Caco-2 (cell line): ENCODE measurements around the gene DNAH8. TPM values are rescaled to one million over a fixed set of nuclear protein-coding genes. Genes with fewer than 3 reads are reported as not detected.
A peak's percentile ranks its signal among the peaks of the same experiment; 100 is the strongest.

Experiments used
- BruUV-seq: library from RNA; stranded (reverse); fragments of 400-500 nt; replicated peaks from 2 replicates; lab custom pipeline; 2021; lab: Mats Ljungman, UMichigan
- CTCF ChIA-PET: fragments of 300-600 bp; sonication (Branson Sonifier 250); formaldehyde crosslinking; loops from one replicate; lab custom pipeline; 2022; ENCODE audit warnings: antibody characterized with exemption; lab: Charles Lee
- POLR2A ChIA-PET: fragments of 300-600 bp; sonication (Branson Sonifier 250); formaldehyde crosslinking; loops from one replicate; lab custom pipeline; 2022; ENCODE audit warnings: antibody characterized with exemption; lab: Charles Lee
- DNase-seq, 2 experiments: peaks; one replicate each; pipeline versions ENCODE4 v3.0.0 to v3.0.0-alpha.2; 2020 to 2022
- H3K27me3 ChIP-seq: replicated peaks from 2 replicates; pipeline ENCODE4 v1.6.0; 2011; ENCODE audit warnings: low read length; ENCODE audit not compliant: control insufficient read depth, insufficient read depth
- H3K36me3 ChIP-seq: 2 replicates; pipeline ENCODE4 v1.5.1; 2011; ENCODE audit warnings: low read length; ENCODE audit not compliant: control insufficient read depth, insufficient read depth
- H3K4me1 ChIP-seq: fragments of 250-450 bp; sonication (Bioruptor Pico); 2 replicates; pipeline ENCODE4 v1.5.1; 2020; ENCODE audit warnings: mild to moderate bottlenecking
- H3K4me3 ChIP-seq: 2 replicates; pipeline ENCODE4 v1.5.1; 2011; ENCODE audit warnings: low read depth, mild to moderate bottlenecking, control low read depth, low read length
- H3K9me3 ChIP-seq: fragments of 250-450 bp; sonication (Bioruptor Pico); 2 replicates; pipeline ENCODE4 v1.5.1; 2020; ENCODE audit warnings: mild to moderate bottlenecking, moderate library complexity
- H3K27ac Mint-ChIP-seq: one replicate; pipeline ENCODE4 v1.8.0; 2022; ENCODE audit warnings: mixed read lengths; ENCODE audit not compliant: unreplicated experiment
- H3K27me3 Mint-ChIP-seq: one replicate; pipeline ENCODE4 v1.8.0; 2022; ENCODE audit warnings: mixed read lengths; ENCODE audit not compliant: insufficient read depth, unreplicated experiment
- H3K36me3 Mint-ChIP-seq: one replicate; pipeline ENCODE4 v1.8.0; 2022; ENCODE audit warnings: mild to moderate bottlenecking, mixed read lengths; ENCODE audit not compliant: insufficient read depth, unreplicated experiment
- H3K4me1 Mint-ChIP-seq: one replicate; pipeline ENCODE4 v1.8.0; 2022; ENCODE audit warnings: low read depth, mixed read lengths; ENCODE audit not compliant: unreplicated experiment
- H3K4me3 Mint-ChIP-seq: one replicate; pipeline ENCODE4 v1.8.0; 2022; ENCODE audit warnings: mild to moderate bottlenecking, moderate library complexity, mixed read lengths; ENCODE audit not compliant: unreplicated experiment
- H3K9me3 Mint-ChIP-seq: one replicate; pipeline ENCODE4 v1.8.0; 2022; ENCODE audit warnings: mixed read lengths; ENCODE audit not compliant: unreplicated experiment
- intact Hi-C: fragments of 100-400 bp; cut with micrococcal nuclease; formaldehyde crosslinking; loops from one replicate; pipeline ENCODE4 v1.10.0; 2022; ENCODE audit not compliant: unreplicated experiment
- total RNA-seq: library from RNA; stranded (reverse); gene quantifications from 2 replicates; pipeline ENCODE4 v1.2.3, GENCODE V29; 2022
- TF ChIP-seq, protein P1 (sequence below), 2 experiments: fragments of 200-600 bp in 1 of 2; IDR thresholded peaks; 1 replicate in 1 of 2; 2 replicates in 1 of 2; pipeline versions ENCODE4 v1.5.1 to v1.8.0; 2011 to 2022; ENCODE audit warnings: antibody characterized with exemption in 1 of 2, control low read depth in 1 of 2, inconsistent platforms in 1 of 2, low read depth in 1 of 2, low read length in 1 of 2, mild to moderate bottlenecking in 1 of 2, moderate library complexity in 1 of 2; ENCODE audit not compliant: insufficient read depth in 1 of 2, severe bottlenecking in 1 of 2, unreplicated experiment in 1 of 2

The DNAH8 gene
- total RNA-seq, 1 experiment from 2014 or later = not detected

DNA sequence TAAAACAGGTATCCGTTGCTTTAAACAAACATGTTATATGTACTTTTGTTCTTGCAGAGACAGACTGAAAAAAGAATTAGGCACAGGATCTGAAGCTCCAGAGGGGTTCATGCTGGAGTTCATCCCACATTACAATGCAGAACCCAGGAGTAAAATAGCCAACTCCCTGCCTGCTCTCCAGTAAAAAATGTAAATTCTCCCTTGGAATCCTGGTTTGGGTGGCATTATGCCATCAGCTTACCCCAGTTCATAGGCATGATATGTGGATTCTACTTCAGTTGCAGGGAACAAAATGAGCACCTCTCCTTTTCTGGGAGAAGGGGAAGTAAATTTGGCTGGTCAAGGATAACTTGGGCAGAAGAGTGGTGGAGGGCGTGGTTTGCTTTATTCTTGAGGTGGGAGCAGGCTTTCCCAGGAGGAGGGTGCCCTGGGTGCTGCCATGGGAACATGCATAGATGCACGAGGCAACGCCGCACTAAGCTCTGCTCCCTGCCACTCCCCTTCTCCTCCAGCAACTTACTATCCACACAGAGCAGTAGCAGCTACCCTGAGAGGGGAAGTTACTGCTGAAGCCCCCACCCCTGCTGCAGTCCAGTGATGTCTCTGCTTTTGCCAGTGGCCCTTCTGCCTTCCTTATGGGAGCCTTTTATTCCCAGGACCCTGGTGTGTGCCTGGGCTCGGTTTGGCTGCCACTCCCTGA is 261.8 kb downstream of the DNAH8 start:
- Mint-ChIP-seq H3K4me3 (no peak overlapping the region), H3K9me3 (no peaks in the 10 kb centered on the region), H3K27me3 (no peaks in the 10 kb centered on the region), H3K27ac (no peak overlapping the region), H3K4me1 (peaks cover 32% of the 10 kb centered on the region), H3K36me3 (no peaks in the 10 kb centered on the region)
- H3K9me3 ChIP-seq = no peaks in the 10 kb centered on the region
- no peaks in the 10 kb centered on the region for H3K36me3 ChIP-seq
- ChIA-PET POLR2A (no interaction called here), CTCF (no interaction called here)
- TF ChIP-seq, protein P1, sequence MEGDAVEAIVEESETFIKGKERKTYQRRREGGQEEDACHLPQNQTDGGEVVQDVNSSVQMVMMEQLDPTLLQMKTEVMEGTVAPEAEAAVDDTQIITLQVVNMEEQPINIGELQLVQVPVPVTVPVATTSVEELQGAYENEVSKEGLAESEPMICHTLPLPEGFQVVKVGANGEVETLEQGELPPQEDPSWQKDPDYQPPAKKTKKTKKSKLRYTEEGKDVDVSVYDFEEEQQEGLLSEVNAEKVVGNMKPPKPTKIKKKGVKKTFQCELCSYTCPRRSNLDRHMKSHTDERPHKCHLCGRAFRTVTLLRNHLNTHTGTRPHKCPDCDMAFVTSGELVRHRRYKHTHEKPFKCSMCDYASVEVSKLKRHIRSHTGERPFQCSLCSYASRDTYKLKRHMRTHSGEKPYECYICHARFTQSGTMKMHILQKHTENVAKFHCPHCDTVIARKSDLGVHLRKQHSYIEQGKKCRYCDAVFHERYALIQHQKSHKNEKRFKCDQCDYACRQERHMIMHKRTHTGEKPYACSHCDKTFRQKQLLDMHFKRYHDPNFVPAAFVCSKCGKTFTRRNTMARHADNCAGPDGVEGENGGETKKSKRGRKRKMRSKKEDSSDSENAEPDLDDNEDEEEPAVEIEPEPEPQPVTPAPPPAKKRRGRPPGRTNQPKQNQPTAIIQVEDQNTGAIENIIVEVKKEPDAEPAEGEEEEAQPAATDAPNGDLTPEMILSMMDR (IDR thresholded peaks at IDR 0.05; ENCODE audit: insufficient read depth in 1 of 2, low read depth in 1 of 2, low read length in 1 of 2, severe bottlenecking in 1 of 2, unreplicated experiment in 1 of 2) = no peak
- intact Hi-C loops = no loop called here
- H3K4me3 ChIP-seq = no peak overlapping the region
- no TSS peak for BruUV-seq
- no peak for DNase-seq
- H3K4me1 ChIP-seq = peaks cover 36% of the 10 kb centered on the region
- no peaks in the 10 kb centered on the region for H3K27me3 ChIP-seq

DNA sequence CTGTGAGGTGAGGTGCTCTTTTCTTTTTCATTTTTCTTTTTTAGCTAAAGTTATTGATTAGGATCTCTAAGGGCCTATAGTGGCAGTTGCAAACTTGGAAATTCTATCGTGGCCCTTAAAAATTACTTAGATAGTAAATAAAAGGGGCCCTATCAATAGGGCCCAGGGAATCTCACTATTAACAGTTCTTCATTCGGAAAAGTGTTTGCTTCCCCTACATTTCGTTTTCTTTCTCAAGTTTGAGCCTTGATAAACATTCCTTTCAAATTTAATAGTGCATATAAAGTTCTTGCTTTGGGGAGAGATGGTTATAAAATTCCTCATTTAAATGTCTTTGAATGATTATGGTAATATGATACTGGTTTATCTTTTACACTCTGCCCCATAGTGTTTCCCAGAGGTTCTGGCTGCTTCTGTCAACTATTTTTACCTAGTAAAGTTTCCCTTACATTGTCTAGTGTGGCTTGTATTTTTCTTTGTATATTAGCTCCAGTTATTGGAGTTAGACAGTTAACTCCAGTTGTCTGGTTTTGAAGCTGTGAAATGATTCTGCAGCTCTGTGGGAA is 263.1 kb downstream of the DNAH8 start:
- DNase-seq = no peak
- Histone ChIP-seq H3K36me3 (no peaks in the 10 kb centered on the region), H3K4me3 (no peak overlapping the region), H3K4me1 (peaks cover 36% of the 10 kb centered on the region), H3K9me3 (no peaks in the 10 kb centered on the region), H3K27me3 (no peaks in the 10 kb centered on the region)
- intact Hi-C loops = no loop called here
- H3K4me1 Mint-ChIP-seq = peaks cover 34% of the 10 kb centered on the region
- H3K27ac Mint-ChIP-seq = no peak overlapping the region
- CTCF ChIA-PET = interaction anchor here (0.6 to 0.8 kb wide), 2 partner anchors 114 to 146 kb away, joined by 3 to 6 read pairs; no protein-coding TSS in a partner anchor
- no peaks in the 10 kb centered on the region for H3K36me3 Mint-ChIP-seq
- no TSS peak for BruUV-seq
- no peaks in the 10 kb centered on the region for H3K9me3 Mint-ChIP-seq
- H3K4me3 Mint-ChIP-seq = no peak overlapping the region
- no peaks in the 10 kb centered on the region for H3K27me3 Mint-ChIP-seq
- POLR2A ChIA-PET = no interaction called here
- TF ChIP-seq, protein P1 (IDR thresholded peaks at IDR 0.05; ENCODE audit: insufficient read depth in 1 of 2, low read depth in 1 of 2, low read length in 1 of 2, severe bottlenecking in 1 of 2, unreplicated experiment in 1 of 2) = no peak

DNA sequence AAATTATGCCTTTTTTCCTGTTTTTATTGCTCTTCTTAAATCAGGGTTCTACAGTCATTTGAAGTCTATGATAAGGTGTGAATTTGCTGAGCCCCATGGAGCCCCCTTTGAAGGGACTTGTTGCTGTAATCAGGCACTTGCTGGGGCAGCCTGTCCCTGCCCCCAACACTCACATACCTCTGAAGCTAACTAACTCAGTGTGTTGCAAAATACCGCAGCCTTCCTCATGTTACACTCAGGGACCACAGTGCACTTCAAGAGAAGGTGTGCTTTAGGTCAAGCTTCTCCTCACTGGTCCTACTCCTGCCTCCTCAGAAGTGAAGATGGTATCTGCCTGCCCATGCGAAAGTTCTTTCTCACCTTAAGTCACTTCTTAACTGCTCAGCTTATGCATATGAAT is 267.4 kb downstream of the DNAH8 start:
- no TSS peak for BruUV-seq
- H3K4me1 ChIP-seq = no peaks in the 10 kb centered on the region
- H3K36me3 ChIP-seq = no peaks in the 10 kb centered on the region
- no peaks in the 10 kb centered on the region for H3K9me3 ChIP-seq
- POLR2A ChIA-PET = no interaction called here
- H3K27ac Mint-ChIP-seq = no peak overlapping the region
- intact Hi-C loops = no loop called here
- peaks cover 7% of the 10 kb centered on the region for H3K4me1 Mint-ChIP-seq
- peak in 1 of 2 experiments; percentile 8 for DNase-seq
- no peaks in the 10 kb centered on the region for H3K9me3 Mint-ChIP-seq
- TF ChIP-seq, protein P1 (IDR thresholded peaks at IDR 0.05; ENCODE audit: insufficient read depth in 1 of 2, low read depth in 1 of 2, low read length in 1 of 2, severe bottlenecking in 1 of 2, unreplicated experiment in 1 of 2) = no peak
- H3K27me3 ChIP-seq = no peaks in the 10 kb centered on the region
- H3K27me3 Mint-ChIP-seq = no peaks in the 10 kb centered on the region
- H3K4me3 Mint-ChIP-seq = no peak overlapping the region
- CTCF ChIA-PET = no interaction called here
- H3K36me3 Mint-ChIP-seq = no peaks in the 10 kb centered on the region
- H3K4me3 ChIP-seq = no peak overlapping the region
